H9 (cell line): ENCODE measurements around the gene PNLDC1. TPM values are rescaled to one million over a fixed set of nuclear protein-coding genes. Genes with fewer than 3 reads are reported as not detected.

Experiments
- DNase-seq: peaks from one replicate; pipeline ENCODE4 v3.0.0-alpha.2; 2017
- H2AFZ ChIP-seq: one replicate; pipeline ENCODE4 v1.6.1; 2013; ENCODE audit warnings: mild to moderate bottlenecking, low read length, control low read depth, moderate library complexity
- H2AK5ac ChIP-seq: 2 replicates; pipeline ENCODE4 v1.6.1; 2013; ENCODE audit warnings: low read length, control low read depth, mixed read lengths; ENCODE audit not compliant: insufficient read length
- H2BK120ac ChIP-seq: one replicate; pipeline ENCODE4 v1.6.1; 2013; ENCODE audit warnings: low read depth, mild to moderate bottlenecking, low read length, control low read depth, inconsistent platforms; ENCODE audit not compliant: poor library complexity, severe bottlenecking
- H2BK12ac ChIP-seq: 2 replicates; pipeline ENCODE4 v1.6.1; 2013; ENCODE audit warnings: low read length, control low read depth, mixed read lengths, low read depth; ENCODE audit not compliant: insufficient read length
- H2BK15ac ChIP-seq: 2 replicates; pipeline ENCODE4 v1.6.1; 2013; ENCODE audit warnings: low read depth, low read length, control low read depth
- H2BK20ac ChIP-seq: one replicate; pipeline ENCODE4 v1.6.1; 2013; ENCODE audit warnings: low read depth, mild to moderate bottlenecking, low read length, control low read depth, inconsistent platforms; ENCODE audit not compliant: poor library complexity, severe bottlenecking
- H2BK5ac ChIP-seq: 2 replicates; pipeline ENCODE4 v1.6.1; 2013; ENCODE audit warnings: low read length, control low read depth, mixed read lengths; ENCODE audit not compliant: insufficient read length
- H3K14ac ChIP-seq: 2 replicates; pipeline ENCODE4 v1.6.1; 2013; ENCODE audit warnings: low read length, control low read depth; ENCODE audit not compliant: insufficient read depth
- H3K18ac ChIP-seq: 2 replicates; pipeline ENCODE4 v1.6.1; 2013; ENCODE audit warnings: low read depth, mild to moderate bottlenecking, mixed read lengths, low read length, control low read depth; ENCODE audit not compliant: insufficient read length
- H3K23ac ChIP-seq: 2 replicates; pipeline ENCODE4 v1.6.1; 2013; ENCODE audit warnings: low read length, control low read depth, mixed read lengths, low read depth; ENCODE audit not compliant: insufficient read length
- H3K23me2 ChIP-seq: 2 replicates; pipeline ENCODE4 v1.6.1; 2013; ENCODE audit warnings: low read depth, mild to moderate bottlenecking, mixed read lengths, low read length, control low read depth; ENCODE audit not compliant: insufficient read length, poor library complexity, severe bottlenecking
- H3K27ac ChIP-seq: 2 replicates; pipeline ENCODE4 v1.5.1; 2013; ENCODE audit warnings: low read length, control low read depth, mixed read lengths, low read depth; ENCODE audit not compliant: insufficient read length
- H3K27me3 ChIP-seq: 2 replicates; pipeline ENCODE4 v1.6.1; 2013; ENCODE audit warnings: low read length, control low read depth, inconsistent platforms; ENCODE audit not compliant: insufficient read depth
- H3K4ac ChIP-seq: 2 replicates; pipeline ENCODE4 v1.6.1; 2013; ENCODE audit warnings: low read depth, mild to moderate bottlenecking, control low read depth, inconsistent platforms, low read length, moderate library complexity
- H3K4me1 ChIP-seq: 2 replicates; pipeline ENCODE4 v1.6.1; 2013; ENCODE audit warnings: low read length, control low read depth, inconsistent platforms; ENCODE audit not compliant: insufficient read depth
- H3K4me2 ChIP-seq: 2 replicates; pipeline ENCODE4 v1.6.1; 2013; ENCODE audit warnings: low read length, control low read depth, mixed read lengths; ENCODE audit not compliant: insufficient read length, insufficient read depth
- H3K56ac ChIP-seq: 2 replicates; pipeline ENCODE4 v1.6.1; 2013; ENCODE audit warnings: low read depth, mild to moderate bottlenecking, mixed read lengths, low read length, control low read depth; ENCODE audit not compliant: insufficient read length
- H3K79me1 ChIP-seq: 2 replicates; pipeline ENCODE4 v1.6.1; 2013; ENCODE audit warnings: low read depth, mild to moderate bottlenecking, moderate library complexity, low read length, control low read depth, inconsistent platforms; ENCODE audit not compliant: insufficient read depth, poor library complexity, severe bottlenecking
- H3K79me2 ChIP-seq: 2 replicates; pipeline ENCODE4 v1.6.1; 2013; ENCODE audit warnings: low read length, control low read depth, inconsistent platforms; ENCODE audit not compliant: insufficient read depth
- H3K9ac ChIP-seq: 2 replicates; pipeline ENCODE4 v1.6.1; 2013; ENCODE audit warnings: low read length, control low read depth, mixed read lengths; ENCODE audit not compliant: insufficient read length; ENCODE audit errors: extremely low read depth
- H3K9me3 ChIP-seq: one replicate; pipeline ENCODE4 v1.6.1; 2013; ENCODE audit warnings: low read depth, low read length, inconsistent platforms; ENCODE audit not compliant: control insufficient read depth
- H3T11ph ChIP-seq: one replicate; pipeline ENCODE4 v1.6.1; 2013; ENCODE audit warnings: mild to moderate bottlenecking, low read length, control low read depth, inconsistent platforms
- H4K20me1 ChIP-seq: one replicate; pipeline ENCODE4 v1.6.1; 2013; ENCODE audit not compliant: control insufficient read depth, insufficient read length, insufficient read depth
- H4K5ac ChIP-seq: 2 replicates; pipeline ENCODE4 v1.6.1; 2013; ENCODE audit warnings: low read depth, mild to moderate bottlenecking, mixed read lengths, low read length, control low read depth; ENCODE audit not compliant: insufficient read length
- H4K8ac ChIP-seq: replicated peaks from 2 replicates; pipeline ENCODE4 v1.6.1; 2013; ENCODE audit warnings: low read length, control low read depth, mixed read lengths, low read depth; ENCODE audit not compliant: insufficient read length
- H4K91ac ChIP-seq: 2 replicates; pipeline ENCODE4 v1.6.1; 2013; ENCODE audit warnings: low read depth, mild to moderate bottlenecking, moderate library complexity, mixed read lengths, low read length, control low read depth; ENCODE audit not compliant: insufficient read length
- H3K27ac Mint-ChIP-seq, 3 experiments: 2 replicates in 2 of 3; 3 replicates in 1 of 3; pipeline ENCODE4 v1.8.0; 2020 to 2021; ENCODE audit warnings: mixed read lengths in 3 of 3, mild to moderate bottlenecking in 1 of 3, moderate library complexity in 1 of 3
- H3K27me3 Mint-ChIP-seq: 2 replicates; pipeline ENCODE4 v1.8.0; 2021; ENCODE audit warnings: low read depth, mild to moderate bottlenecking, moderate library complexity, mixed read lengths
- H3K36me3 Mint-ChIP-seq, 3 experiments: 2 replicates in 2 of 3; 3 replicates in 1 of 3; pipeline ENCODE4 v1.8.0; 2020 to 2021; ENCODE audit warnings: low read depth in 3 of 3, mixed read lengths in 3 of 3; ENCODE audit not compliant: insufficient read depth in 1 of 3
- H3K4me1 Mint-ChIP-seq, 2 experiments: 2 replicates each; pipeline ENCODE4 v1.8.0; 2020; ENCODE audit warnings: mixed read lengths in 2 of 2
- H3K4me3 Mint-ChIP-seq, 2 experiments: 2 replicates in 1 of 2; 3 replicates in 1 of 2; pipeline ENCODE4 v1.8.0; 2020 to 2021; ENCODE audit warnings: mild to moderate bottlenecking in 2 of 2, mixed read lengths in 2 of 2, moderate library complexity in 1 of 2
- H3K9me3 Mint-ChIP-seq, 2 experiments: 2 replicates in 1 of 2; 3 replicates in 1 of 2; pipeline ENCODE4 v1.8.0; 2020; ENCODE audit warnings: mild to moderate bottlenecking in 2 of 2, mixed read lengths in 2 of 2, moderate library complexity in 1 of 2
- CTCF ChIP-seq: fragments of 200-600 bp; sonication (generic); conservative IDR thresholded peaks from 3 replicates; pipeline ENCODE4 v1.8.0; 2021; ENCODE audit warnings: antibody characterized with exemption, mild to moderate bottlenecking
- WGBS: extraction: QIAGEN DNeasy Blood & Tissue Kit; methylation state at CpG from one replicate; pipeline ENCODE4 v1.1.7; 2013; ENCODE audit warnings: missing lambda C conversion rate, low lambda C conversion rate, mixed read lengths; ENCODE audit not compliant: insufficient read length; ENCODE audit errors: extremely low coverage; 5-methylcytosine and 5-hydroxymethylcytosine counted together
- total RNA-seq: library from RNA; stranded (reverse); gene quantifications from 2 replicates; pipeline ENCODE4 v1.2.1, GENCODE V29; 2021

Gene PNLDC1
- total RNA-seq, 1 experiment from 2014 or later = not detected

DNA sequence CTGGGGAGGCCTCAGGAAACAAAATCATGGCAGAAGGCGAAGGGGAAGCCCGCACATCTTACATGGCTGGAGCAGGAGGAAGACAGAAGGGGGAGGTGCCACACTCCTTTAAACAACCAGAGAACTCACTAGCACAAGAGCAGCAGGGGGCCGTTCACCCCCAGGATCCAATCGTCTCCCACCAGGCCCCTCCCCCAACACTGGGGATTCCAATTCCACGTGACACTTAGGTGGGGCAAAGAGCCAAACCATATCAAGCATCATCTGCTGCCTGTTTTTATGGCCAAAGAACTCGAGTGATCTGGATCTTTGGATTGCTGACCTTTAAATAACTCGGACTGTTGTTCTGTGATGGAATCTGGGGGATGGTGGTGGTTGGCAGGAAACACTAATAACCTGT, 28.0 kb downstream of the PNLDC1 start:
- H2AK5ac ChIP-seq = no peak overlapping the region
- no CpG with 5 or more reads among the region's 7 CpGs for WGBS
- H3K27ac ChIP-seq = no peak overlapping the region
- no peak overlapping the region for H3K9ac ChIP-seq
- Mint-ChIP-seq H3K27ac (peak overlapping the region in 1 of 3 experiments; percentile 78; a peak in 1 of 7 replicates), H3K27me3 (no peaks in the 10 kb centered on the region; the same call in none of the 2 replicates), H3K36me3 (peaks cover 0 to 6% (median 1%) of the 10 kb centered on the region in 3 experiments; a peak in 3 of 7 replicates), H3K9me3 (no peaks in the 10 kb centered on the region; a peak in 1 of 5 replicates), H3K4me1 (peaks cover 32 to 37% of the 10 kb centered on the region in 2 experiments), H3K4me3 (no peak overlapping the region)
- peaks cover 18% of the 10 kb centered on the region; the same call in 1 of the 2 replicates for H3K4me1 ChIP-seq
- H3K9me3 ChIP-seq = no peaks in the 10 kb centered on the region
- no peaks in the 10 kb centered on the region for H4K20me1 ChIP-seq
- H3K27me3 ChIP-seq = no peaks in the 10 kb centered on the region
- no peak overlapping the region for H2AFZ ChIP-seq
- H3K79me2 ChIP-seq = no peaks in the 10 kb centered on the region
- H2BK120ac ChIP-seq = no peak overlapping the region
- H3K4me2 ChIP-seq = no peak overlapping the region
- H4K91ac ChIP-seq = no peak overlapping the region
- H2BK12ac ChIP-seq = no peak overlapping the region
- H2BK15ac ChIP-seq = no peak overlapping the region
- H3T11ph ChIP-seq = no peak overlapping the region
- H3K56ac ChIP-seq = no peak overlapping the region
- no peak for TF ChIP-seq CTCF
- H3K23ac ChIP-seq = no peak overlapping the region
- no peaks in the 10 kb centered on the region for H3K79me1 ChIP-seq
- H4K8ac ChIP-seq = no peak overlapping the region
- H3K23me2 ChIP-seq = no peaks in the 10 kb centered on the region
- no peak for DNase-seq
- H3K4ac ChIP-seq = no peak overlapping the region
- H4K5ac ChIP-seq = no peak overlapping the region
- H2BK5ac ChIP-seq = no peak overlapping the region
- H3K14ac ChIP-seq = no peak overlapping the region
- H3K18ac ChIP-seq = no peak overlapping the region
- H2BK20ac ChIP-seq = no peak overlapping the region
